HG02938 (cell line): ENCODE measurements around the gene TMEM218.
"Not testable (repeated sequence)": the region's sequence is repeated elsewhere in the genome, so short reads cannot be mapped to it uniquely, and the experiment has no call there.

ENCODE experiments used
- ATAC-seq: cut with Tn5 transposase; IDR thresholded peaks from one replicate; pipeline ENCODE4 v1.9.1; 2021; ENCODE audit warnings: mild to moderate bottlenecking, moderate library complexity; ENCODE audit not compliant: unreplicated experiment

Gene TMEM218

DNA sequence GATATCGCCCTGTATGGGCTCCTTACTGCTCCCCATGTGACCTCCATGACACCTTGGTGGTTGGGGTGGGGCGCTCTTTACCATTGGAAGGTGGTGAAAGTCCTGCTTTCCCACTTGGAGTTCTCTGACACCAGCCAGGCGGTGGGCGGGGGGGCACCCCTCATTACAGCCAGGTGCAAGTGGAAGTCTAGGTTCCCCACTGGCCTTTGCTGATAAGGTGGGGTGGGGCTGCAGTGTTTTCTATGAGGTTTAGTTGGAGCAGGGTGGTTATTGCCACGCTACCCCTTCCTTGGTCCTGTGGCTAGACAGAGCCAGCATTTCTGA is 53.8 kb downstream of the TMEM218 start:
- no peak for ATAC-seq

DNA sequence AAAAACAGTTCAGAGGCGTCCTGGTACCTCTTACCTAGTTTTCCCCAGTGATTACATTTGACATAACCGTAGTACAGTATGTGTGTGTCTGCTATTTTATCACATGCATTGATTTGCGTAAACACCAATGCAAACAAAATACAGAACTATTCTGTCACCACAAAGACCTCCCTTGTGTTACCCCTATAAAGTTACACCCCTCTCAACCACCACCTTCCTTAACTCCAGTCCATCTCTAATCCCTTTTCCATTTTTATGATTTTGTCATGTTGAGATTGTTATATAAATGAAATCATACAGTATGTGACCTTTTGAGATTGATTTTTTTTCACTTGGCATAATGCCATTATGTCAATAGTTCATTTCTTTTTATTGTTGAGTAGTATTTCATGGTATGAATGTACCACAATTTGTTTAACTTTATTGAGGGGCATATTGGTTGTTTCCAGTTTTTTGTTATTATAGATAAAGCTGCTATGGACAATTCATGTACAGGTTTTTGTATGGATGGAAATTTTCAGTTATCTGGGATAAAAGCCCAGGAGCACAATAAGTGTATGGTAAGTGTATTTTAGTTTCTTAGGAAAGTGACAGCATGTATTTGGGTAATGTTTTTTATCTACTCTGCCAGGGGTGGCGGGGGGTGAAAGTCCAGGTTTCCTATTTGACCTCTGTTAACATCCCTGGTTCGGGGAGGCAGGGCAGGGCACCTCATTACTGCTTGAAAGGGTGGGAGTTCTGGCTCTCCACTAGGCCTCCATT is 54.3 kb downstream of the TMEM218 start:
- no peak for ATAC-seq

DNA sequence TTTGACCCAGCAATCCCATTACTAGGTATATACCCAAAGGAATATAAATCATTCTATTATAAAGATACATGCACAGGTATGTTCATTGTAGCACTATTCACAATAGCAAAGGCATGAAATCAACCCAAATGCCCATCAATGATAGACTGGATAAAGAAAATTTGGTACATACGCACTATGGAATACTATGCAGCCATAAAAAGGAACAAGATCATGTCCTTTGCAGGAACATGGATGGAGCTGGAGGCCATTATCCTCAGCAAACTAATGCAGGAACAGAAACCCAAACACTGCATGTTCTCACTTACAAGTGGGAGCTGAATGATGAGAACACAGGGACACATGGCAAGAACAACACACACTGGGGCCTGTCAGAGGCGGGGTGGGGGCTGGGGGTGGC is 55.3 kb downstream of the TMEM218 start:
- not testable (repeated sequence) for ATAC-seq

DNA sequence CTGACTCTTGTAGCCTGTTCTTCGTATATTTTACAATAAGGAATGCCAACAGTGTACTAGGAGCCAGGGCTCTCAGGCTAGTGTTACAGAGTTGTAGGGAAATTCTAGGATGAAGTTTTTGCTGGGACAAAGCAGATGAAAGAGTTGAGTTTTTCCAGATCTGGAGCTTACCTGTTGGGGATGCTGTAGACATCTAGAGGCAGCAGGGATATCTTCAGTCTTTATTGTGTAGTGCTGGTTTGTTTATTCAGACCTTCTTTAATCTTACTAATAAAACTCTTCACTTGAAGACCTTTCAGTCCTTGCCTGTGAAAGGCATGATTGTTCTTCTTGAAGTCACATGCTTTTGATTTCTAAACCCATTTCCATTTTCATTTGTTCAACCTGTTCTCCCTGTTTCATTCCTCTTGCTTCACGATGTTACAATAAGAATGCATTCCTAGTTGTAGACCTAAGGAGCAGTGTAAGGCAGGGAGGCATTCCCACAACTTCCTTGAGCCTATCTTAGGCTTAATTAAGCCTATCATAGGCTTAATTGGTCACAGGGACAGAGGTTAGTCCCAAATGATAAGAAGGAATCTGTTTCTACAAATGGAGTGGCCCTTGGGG is 56.2 kb downstream of the TMEM218 start:
- ATAC-seq, result no peak

DNA sequence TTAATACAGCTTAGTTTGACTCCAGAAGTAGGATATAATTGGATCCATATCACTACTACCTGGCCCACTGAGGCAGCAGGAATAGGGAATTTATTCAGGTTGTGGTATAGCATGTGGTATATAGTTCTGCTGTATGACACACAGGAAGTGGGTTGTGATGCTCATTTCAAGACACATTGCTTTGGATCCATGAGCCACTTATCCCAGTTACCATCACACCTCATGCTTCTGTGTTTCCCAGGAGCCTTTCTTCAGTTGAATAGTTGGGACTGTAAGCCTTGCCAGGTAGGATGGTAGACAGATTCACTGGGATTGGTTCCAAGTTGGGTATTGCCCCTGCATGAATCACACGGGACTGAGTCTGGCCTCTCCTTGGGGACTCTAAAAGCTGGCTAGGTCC is 58.3 kb downstream of the TMEM218 start:
- ATAC-seq, result no peak

DNA sequence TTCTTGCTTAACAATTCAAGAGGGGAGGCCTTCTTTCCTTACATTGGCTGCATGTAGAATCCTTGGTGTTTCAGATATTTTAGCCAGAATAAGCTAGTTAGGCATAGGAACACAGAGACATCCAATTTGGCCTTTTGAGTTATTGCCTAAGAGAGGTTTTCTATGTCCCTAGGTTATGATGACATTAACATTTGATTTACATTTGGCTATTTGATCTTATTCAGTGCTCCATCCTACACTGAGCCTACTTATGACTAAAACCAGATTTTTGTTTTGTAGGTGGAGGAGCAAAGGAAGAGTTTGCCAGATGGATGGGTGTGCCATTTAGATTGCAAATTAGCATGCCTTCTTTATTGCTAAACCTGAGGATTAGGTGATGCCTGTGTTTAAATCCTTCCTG is 59.4 kb downstream of the TMEM218 start:
- ATAC-seq, result no peak

DNA sequence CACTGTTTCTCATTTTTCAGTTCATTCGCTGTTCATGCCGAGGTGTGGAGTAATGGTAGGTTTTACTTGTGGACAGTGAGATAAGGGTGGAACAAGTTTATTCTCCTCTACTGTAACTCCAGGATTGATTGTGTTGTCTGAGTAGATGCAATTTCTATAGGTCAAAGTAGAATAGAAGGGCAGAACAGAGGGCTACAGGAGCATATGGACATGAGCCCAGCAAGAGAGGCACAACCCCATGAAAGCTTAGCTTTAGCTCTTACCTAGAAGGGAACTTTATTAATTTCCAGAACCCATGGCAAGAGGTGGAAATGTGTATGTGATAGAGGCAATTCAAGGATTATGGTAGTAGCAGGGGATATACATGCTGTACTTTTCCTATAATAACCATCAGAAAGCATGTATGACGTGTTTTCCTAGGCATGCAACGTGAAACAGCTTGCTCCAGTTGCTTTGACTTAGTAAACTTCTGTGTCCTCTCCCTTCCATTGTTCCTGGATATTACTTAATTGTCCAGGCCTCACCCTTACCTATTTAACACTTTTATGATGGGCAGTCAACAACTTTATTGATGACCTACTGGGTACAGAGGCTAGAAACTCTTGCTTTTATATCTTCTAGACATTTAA is 62.1 kb downstream of the TMEM218 start:
- ATAC-seq, result no peak
